Psoas muscle (tissue), 8 donors: ENCODE data around the gene JMJD4. TPM values are rescaled to one million over a fixed set of nuclear protein-coding genes. Genes with fewer than 3 reads are reported as not detected.

ENCODE experiments used
- ATAC-seq, 4 donors: fragments of 200-7000 bp; cut with Tn5 transposase; one replicate each; pipeline ENCODE4 v1.9.1; 2020; ENCODE audit warnings: moderate library complexity in 3 of 4, mild to moderate bottlenecking in 2 of 4
- DNase-seq, 2 donors: peaks; one replicate each; pipeline ENCODE4 v3.0.0-alpha.2; 2020
- H3K27ac ChIP-seq: fragments of 200-600 bp; one replicate; pipeline ENCODE4 v1.8.0; 2022
- H3K27me3 ChIP-seq, 3 donors: fragments of 200-600 bp in 1 of 3; one replicate each; pipeline versions ENCODE4 v1.6.1 to v1.8.0; 2013 to 2022; ENCODE audit warnings: low read length in 2 of 3, mild to moderate bottlenecking in 2 of 3, moderate library complexity in 1 of 3; ENCODE audit not compliant: insufficient read depth in 3 of 3
- H3K36me3 ChIP-seq, 2 donors: fragments of 200-600 bp in 1 of 2; one replicate each; pipeline versions ENCODE4 v1.6.1 to v1.8.0; 2013 to 2022; ENCODE audit warnings: low read depth in 1 of 2, mild to moderate bottlenecking in 1 of 2, moderate library complexity in 1 of 2; ENCODE audit not compliant: insufficient read depth in 1 of 2
- H3K4me1 ChIP-seq: fragments of 200-600 bp; one replicate; pipeline ENCODE4 v1.8.0; 2022
- H3K4me3 ChIP-seq: fragments of 200-600 bp; one replicate; pipeline ENCODE4 v1.8.0; 2022; ENCODE audit warnings: mild to moderate bottlenecking
- H3K9me3 ChIP-seq: fragments of 200-600 bp; one replicate; pipeline ENCODE4 v1.8.0; 2022
- CTCF ChIP-seq: fragments of 200-600 bp; IDR thresholded peaks from one replicate; pipeline ENCODE4 v1.8.0; 2022; ENCODE audit warnings: antibody characterized with exemption
- WGBS, 3 donors: extraction: QIAGEN DNeasy Blood & Tissue Kit; methylation state at CpG; one replicate each; pipeline versions ENCODE4 v1.1.6 to v1.1.7; 2013; 5-methylcytosine and 5-hydroxymethylcytosine counted together
- intact Hi-C, 2 donors: fragments of 100-400 bp; cut with DNase I; formaldehyde crosslinking; loops; one replicate each; pipeline versions ENCODE4 v1.11.0 to v1.14.2; 2022
- polyA plus RNA-seq, 3 donors: library from polyadenylated mRNA; stranded (reverse); fragments of 200-250 nt; gene quantifications; one replicate each; pipeline ENCODE4 v1.2.3, GENCODE V29; 2013
- total RNA-seq, 4 donors: library from RNA; stranded (reverse); fragmentation: NEBNext Ultra II Directional in 2 of 4; extraction: Animal tissue kit (Norgen Biotek cat#: 25700) in 2 of 4; gene quantifications; one replicate each; pipeline versions ENCODE4 v1.2.1 to v1.2.4, GENCODE V29; 2021 to 2023
- donor health status: healthy with polysubstance abuse.
- donor health status: DM: no; HTN: no; CAD: no; lungs with moderate emphysema.
- donor health status: Bipolar disorder and iron deficiency.
- donor health status: healthy.
- donor health status: DM: yes; HTN: yes; CAD: no.
- donor health status: DM: no; HTN: no; CAD: no.
- donor health status: DM: no; HTN: no; CAD: no.
- donor health status: DM: yes; HTN: yes; CAD: no.

JMJD4 gene
- total and polyA plus RNA-seq, 7 donors: 9.0 to 20.5 (median 15.3) TPM

GRCh38 chr1:227768640-227769039 lies 33.5 kb upstream of the JMJD4 start:
- peaks cover 7% of the 10 kb centered on the region for H3K4me1 ChIP-seq
- 89 to 95% (median 94%) methylated on average over 6 of the region's 6 CpGs for WGBS, 3 donors
- H3K9me3 ChIP-seq: no peaks in the 10 kb centered on the region
- no peak for TF ChIP-seq CTCF
- no peak overlapping the region for H3K4me3 ChIP-seq
- H3K27ac ChIP-seq: no peak overlapping the region
- no peak for ATAC-seq
- no peak for DNase-seq
- H3K36me3 ChIP-seq: peaks cover 10 to 39% of the 10 kb centered on the region in 2 donors
- intact Hi-C loops: loop anchor here in 1 of 2 donors (10.0 kb wide), 1 partner anchor 306 kb away; no protein-coding TSS in a partner anchor
- no peaks in the 10 kb centered on the region for H3K27me3 ChIP-seq

GRCh38 chr1:227768125-227768439 lies 33.0 kb upstream of the JMJD4 start:
- H3K9me3 ChIP-seq: no peaks in the 10 kb centered on the region
- no peak for ATAC-seq
- H3K27me3 ChIP-seq: no peaks in the 10 kb centered on the region
- intact Hi-C loops: loop anchor here in 1 of 2 donors (10.0 kb wide), 1 partner anchor 307 kb away; no protein-coding TSS in a partner anchor
- peaks cover 10 to 39% of the 10 kb centered on the region in 2 donors for H3K36me3 ChIP-seq
- DNase-seq: no peak
- H3K4me1 ChIP-seq: peaks cover 12% of the 10 kb centered on the region
- H3K4me3 ChIP-seq: no peak overlapping the region
- WGBS, 3 donors: 92 to 96% (median 93%) methylated on average over 7 of the region's 7 CpGs
- no peak for TF ChIP-seq CTCF
- no peak overlapping the region for H3K27ac ChIP-seq

- no peak for TF ChIP-seq CTCF
- peaks cover 10 to 39% of the 10 kb centered on the region in 2 donors for H3K36me3 ChIP-seq
- H3K4me1 ChIP-seq: peaks cover 18% of the 10 kb centered on the region
- no peaks in the 10 kb centered on the region for H3K27me3 ChIP-seq
- no peak overlapping the region for H3K27ac ChIP-seq
- intact Hi-C loops: loop anchor here in 1 of 2 donors (10.0 kb wide), 1 partner anchor 307 kb away; no protein-coding TSS in a partner anchor
- WGBS, 3 donors: 92 to 94% (median 92%) methylated on average over 6 of the region's 6 CpGs
- H3K4me3 ChIP-seq: no peak overlapping the region
- ATAC-seq (no peak), DNase-seq (no peak)
- H3K9me3 ChIP-seq: no peaks in the 10 kb centered on the region
These were observed 32.5 kb upstream of the JMJD4 start for GRCh38 chr1:227767401-227768124.

- Histone ChIP-seq H3K4me1 (peaks cover 25% of the 10 kb centered on the region), H3K36me3 (peaks cover 10 to 39% of the 10 kb centered on the region in 2 donors), H3K27ac (no peak overlapping the region), H3K9me3 (no peaks in the 10 kb centered on the region), H3K27me3 (no peaks in the 10 kb centered on the region), H3K4me3 (no peak overlapping the region)
- DNase-seq (no peak), ATAC-seq (no peak)
- no peak for TF ChIP-seq CTCF
- 72 to 78% (median 77%) methylated on average over 19 of the region's 19 CpGs for WGBS, 3 donors
- intact Hi-C loops: loop anchor here in 1 of 2 donors (10.0 kb wide), 1 partner anchor 308 kb away; no protein-coding TSS in a partner anchor
These were observed 31.7 kb upstream of the JMJD4 start for GRCh38 chr1:227766653-227767277.
